Stimulated activated CD4-positive, alpha-beta T cell treated with anti-CD3 and anti-CD28 coated beads, Interleukin-4, amount 100 ng/mL, for 48 hours (primary cell): ENCODE results near the gene ZNF106.

Experiments used
- DNase-seq, 2 donors: peaks; one replicate each; pipeline ENCODE4 v3.0.0-alpha.2; 2020; ENCODE audit warnings: low read depth in 2 of 2

The ZNF106 gene

DNA sequence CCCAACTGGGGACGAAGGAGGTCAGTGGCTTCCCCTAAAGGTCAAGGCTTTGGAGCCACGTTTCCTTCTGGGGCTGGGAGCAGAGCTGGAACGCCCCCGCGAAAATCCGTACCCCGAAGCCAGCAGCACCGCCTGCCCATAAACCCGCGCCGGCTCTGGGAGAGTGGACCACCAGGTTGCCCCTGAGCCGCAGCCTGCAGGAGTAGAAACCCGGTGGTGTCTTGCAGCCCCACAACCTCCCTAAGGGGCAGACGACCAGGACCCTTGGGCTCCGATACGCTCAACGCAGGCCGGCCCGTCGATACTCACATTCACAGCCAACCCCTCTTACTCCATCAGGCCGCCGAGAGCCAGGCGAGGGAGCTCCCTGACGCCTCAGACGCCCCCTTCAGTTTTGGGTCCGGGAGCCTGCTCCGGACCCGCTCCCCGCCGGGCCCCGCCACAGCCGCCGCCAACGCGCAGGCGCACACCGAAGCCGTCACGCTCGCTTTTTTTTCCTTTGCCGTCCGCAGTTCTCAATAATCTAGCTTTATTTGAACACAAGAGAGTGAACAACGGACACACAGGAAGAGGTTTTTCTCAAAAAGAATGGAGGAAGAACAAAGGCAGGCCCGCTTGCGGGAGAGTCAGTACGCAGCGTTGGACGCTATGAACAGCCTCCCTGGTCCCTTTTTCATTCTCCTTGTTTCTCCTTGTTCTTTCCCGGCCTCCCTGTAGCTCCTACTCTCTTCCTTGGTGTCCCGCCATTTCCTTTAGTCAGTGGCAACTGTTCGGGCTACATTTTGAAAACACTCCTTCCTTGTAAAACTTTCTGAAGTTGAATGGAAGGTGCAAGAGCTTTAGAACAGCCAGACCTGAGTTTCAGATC lies at the start of gene ZNF106:
Gene ZNF106 (minus strand): TSS at position 471 of the 868 bp plus-strand sequence. CDS start 18,852 bp downstream, outside the sequence.
- DNase-seq = peak; percentile 74 to 77

- no peak for DNase-seq
These were observed 42.3 kb upstream of the ZNF106 start for GRCh38 chr15:42533246-42533645.

DNA sequence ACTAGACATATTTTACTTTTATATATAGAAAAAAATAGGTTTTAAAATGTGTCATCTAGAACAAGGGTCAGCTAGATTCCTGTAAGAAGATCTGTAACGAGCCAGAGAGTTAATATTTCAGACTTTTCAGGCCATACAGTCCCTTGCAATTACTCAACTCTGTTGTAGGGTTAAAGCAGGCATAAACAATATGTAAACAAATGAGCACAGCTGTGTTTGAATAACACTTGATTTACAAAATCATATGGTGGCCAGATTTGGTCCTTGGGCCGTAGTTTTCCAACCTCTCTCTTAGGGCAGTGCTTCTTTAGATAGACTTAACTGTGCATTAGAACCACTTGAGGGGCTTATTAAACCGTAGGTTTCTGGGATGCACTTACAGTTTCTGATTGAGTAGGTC lies 38.0 kb upstream of the ZNF106 start:
- no peak for DNase-seq

DNA sequence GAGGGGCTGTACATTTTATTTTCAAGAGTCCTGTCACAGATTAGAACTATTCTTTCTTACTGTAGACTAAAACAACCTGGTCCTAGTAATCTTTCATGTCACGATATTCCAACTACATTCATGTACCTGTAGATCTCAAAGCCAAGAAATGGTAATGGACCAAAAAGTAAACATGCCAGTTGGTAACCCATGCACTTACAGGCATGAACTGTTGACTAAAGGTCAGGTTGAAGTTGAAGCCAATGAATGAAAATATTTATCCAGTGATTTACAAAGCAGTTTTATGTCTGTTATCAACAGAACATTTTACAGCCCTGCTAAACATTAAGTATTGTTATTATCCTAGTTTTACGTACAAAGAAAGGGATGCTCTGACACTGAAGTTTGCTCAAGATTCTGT lies 32.4 kb upstream of the ZNF106 start:
- DNase-seq = no peak

GRCh38 chr15:42511007-42511391 lies 20.1 kb upstream of the ZNF106 start:
- no peak for DNase-seq

- DNase-seq = no peak
These were observed 19.5 kb upstream of the ZNF106 start for GRCh38 chr15:42510258-42511006.

GRCh38 chr15:42508263-42508690 lies 17.3 kb upstream of the ZNF106 start:
- DNase-seq = no peak

GRCh38 chr15:42507514-42507913 lies 16.6 kb upstream of the ZNF106 start:
- DNase-seq = no peak

DNA sequence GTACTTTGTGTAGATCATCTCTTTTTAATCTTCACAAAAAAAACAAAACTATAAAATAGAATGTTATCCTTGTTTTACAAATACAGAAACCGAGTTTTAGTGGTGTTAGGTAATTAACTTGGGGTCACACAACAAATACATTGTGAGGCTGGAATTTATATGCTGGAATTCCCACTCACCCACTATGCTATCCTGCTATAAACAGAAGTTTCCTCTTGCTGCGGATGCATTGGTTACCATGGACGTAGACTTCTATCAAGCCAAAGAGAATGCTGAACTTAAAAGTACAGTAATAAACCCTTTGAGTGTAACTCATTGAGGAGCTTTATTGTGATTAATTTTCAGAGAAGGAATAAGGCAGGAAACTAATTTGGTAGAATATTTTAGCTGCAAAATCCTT lies 13.7 kb upstream of the ZNF106 start:
- DNase-seq = no peak

- no peak for DNase-seq
These were observed 12.9 kb upstream of the ZNF106 start for GRCh38 chr15:42503825-42504224.

GRCh38 chr15:42502477-42502876 lies 11.5 kb upstream of the ZNF106 start:
- no peak for DNase-seq

DNA sequence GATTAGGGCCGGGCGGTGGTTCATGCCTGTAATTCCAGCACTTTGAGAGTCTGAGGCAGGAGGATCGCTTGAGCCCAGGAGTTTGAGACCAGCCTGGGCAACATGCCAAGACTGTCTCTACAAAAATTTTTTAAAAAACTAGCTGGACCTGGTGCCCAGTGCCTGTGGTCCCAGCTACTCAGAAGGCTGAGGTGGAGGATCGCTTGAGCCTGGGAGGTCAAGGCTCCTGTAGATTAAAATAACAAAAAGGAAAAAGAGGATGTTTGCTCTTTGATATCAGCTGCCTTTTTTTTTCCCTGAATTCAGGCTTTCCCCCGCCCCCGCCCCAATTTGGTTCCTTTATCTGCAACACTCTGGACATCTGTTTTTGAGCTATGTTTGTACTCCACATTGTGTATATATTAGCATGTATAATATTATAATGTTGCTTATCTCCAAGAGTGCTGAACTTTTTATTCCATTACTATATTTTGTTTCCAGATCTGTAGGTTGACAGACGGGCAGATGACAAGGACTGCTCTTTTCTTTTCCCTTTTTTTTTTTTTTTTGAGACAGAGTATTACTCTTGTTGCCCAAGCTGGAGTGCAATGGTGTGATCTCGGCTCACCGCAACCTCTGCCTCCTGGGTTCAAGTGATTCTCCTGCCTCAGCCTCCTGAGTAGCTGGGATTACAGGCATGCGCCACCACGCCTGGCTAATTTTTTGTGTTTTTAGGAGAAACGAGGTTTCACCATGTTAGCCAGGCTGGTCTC lies 9.1 kb upstream of the ZNF106 start:
- DNase-seq = no peak

- DNase-seq = no peak
These were observed 7.5 kb upstream of the ZNF106 start for GRCh38 chr15:42498212-42499068.

- DNase-seq = peak; percentile 69 to 77
These were observed 4.6 kb upstream of the ZNF106 start, which contains the start of gene SNAP23 for GRCh38 chr15:42495361-42496212. TSS of gene SNAP23 (plus strand) at chr15:42495634. CDS start at chr15:42511847, 16,213 bp downstream.

GRCh38 chr15:42494998-42495360 lies 4.0 kb upstream of the ZNF106 start:
- DNase-seq = no peak

DNA sequence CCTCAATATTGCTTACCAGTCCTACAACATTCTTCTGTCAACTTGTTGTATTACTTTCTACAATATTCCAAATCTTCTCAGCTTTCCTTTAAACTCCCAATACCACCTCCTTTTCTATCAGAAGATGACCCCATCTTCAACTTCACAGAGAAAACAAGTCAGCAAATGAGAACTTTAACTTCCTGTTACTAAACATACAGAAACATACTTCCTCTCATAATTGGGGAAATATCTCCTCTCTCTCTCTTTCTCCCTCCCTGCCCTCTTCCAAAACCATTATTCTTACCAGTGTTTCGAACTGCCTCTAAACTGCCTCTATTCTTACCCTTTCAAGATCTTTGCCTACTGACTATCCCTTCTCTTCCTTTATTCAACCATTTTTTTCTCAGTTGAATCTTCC lies 2.7 kb upstream of the ZNF106 start:
- DNase-seq = no peak

GRCh38 chr15:42491539-42492225 lies 741 bp upstream of the ZNF106 start:
- no peak for DNase-seq

DNA sequence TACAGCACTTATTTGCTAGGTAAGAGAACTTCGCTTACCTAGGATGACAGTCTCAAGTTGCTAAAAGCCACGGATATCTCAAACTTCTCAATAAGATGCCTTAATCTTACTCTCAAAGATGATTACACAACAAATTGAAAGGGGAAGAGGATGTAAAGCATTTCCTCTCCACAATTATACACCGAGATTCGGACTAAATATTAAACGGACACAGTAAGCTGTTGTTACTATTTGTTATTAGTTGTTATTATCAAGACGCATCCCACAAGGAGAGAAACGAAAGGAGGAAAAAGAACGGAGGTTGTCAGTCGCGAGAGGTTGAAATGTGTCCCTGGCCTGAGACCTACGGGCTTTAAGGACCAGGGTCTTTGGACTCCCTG lies 660 bp downstream of the ZNF106 start:
- DNase-seq = no peak

DNA sequence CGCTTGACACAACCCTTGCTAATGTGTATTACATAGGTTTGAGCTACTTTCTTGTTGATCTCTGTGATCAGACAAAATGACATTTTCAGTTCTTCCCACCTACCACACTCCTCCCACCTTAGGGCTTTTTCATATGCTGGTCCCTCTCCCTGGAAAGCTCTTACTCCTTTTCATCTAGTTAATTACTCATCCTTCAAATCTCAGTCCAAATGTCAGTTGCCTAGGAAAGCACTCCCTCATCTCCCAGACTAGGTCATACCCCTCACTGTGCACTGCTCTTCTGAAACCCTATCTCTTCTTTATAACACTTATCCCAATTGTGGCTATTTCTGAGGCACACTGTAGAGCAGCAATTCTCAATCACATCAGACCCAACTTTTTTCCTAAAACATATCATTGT lies 7.3 kb downstream of the ZNF106 start:
- no peak for DNase-seq

DNA sequence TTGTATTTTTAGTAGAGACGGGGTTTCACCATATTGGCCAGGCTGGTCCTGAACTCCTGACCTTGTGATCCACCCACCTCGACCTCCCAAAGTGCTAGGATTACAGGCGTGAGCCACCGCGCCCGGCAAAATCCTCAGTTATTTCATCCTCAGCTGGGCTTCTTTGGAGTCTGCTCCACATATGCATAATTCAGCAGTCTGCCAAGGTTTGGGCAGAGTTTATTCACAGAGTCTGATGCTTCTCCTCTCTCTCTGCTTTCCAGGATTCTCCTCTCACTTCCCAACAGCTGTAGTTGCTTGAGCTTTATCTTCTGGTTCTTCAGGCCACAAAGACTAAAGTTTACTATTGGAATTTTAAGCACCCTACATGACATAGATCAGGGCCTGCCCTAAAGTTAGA lies 8.2 kb downstream of the ZNF106 start:
- no peak for DNase-seq
